GM12864 (cell line): Measurements from ENCODE around the gene CACNG1.
"Not testable (repeated sequence)": the region's sequence is repeated elsewhere in the genome, so short reads cannot be mapped to it uniquely, and the experiment has no call there.

ENCODE experiments used
- DNase-seq: peaks from one replicate; pipeline ENCODE4 v3.0.0-alpha.2; 2011; ENCODE audit warnings: low read depth
- H3K4me3 ChIP-seq: 2 replicates; pipeline ENCODE4 v1.5.1; 2011; ENCODE audit warnings: mild to moderate bottlenecking, low read depth, low read length, control low read depth
- CTCF ChIP-seq: IDR thresholded peaks from 2 replicates; pipeline ENCODE4 v1.5.1; 2011; ENCODE audit warnings: low read depth, mild to moderate bottlenecking, moderate library complexity, low read length, control low read depth, inconsistent platforms; ENCODE audit errors: missing control alignments

CACNG1 gene

GRCh38 chr17:67085406-67085805 is 41.1 kb downstream of the CACNG1 start:
- no peak for DNase-seq
- no peak overlapping the region for H3K4me3 ChIP-seq
- TF ChIP-seq CTCF: no peak

- no peak for TF ChIP-seq CTCF
- DNase-seq: no peak
- H3K4me3 ChIP-seq: no peak overlapping the region
Measured at GRCh38 chr17:67088639-67089038, 44.3 kb downstream of the CACNG1 start.

GRCh38 chr17:67090341-67090740 is 46.0 kb downstream of the CACNG1 start:
- no peak overlapping the region for H3K4me3 ChIP-seq
- no peak for TF ChIP-seq CTCF
- no peak for DNase-seq

- TF ChIP-seq CTCF: no peak
- DNase-seq: no peak
- no peak overlapping the region for H3K4me3 ChIP-seq
Measured at GRCh38 chr17:67092291-67092690, 47.9 kb downstream of the CACNG1 start.

GRCh38 chr17:67092710-67093109 is 48.4 kb downstream of the CACNG1 start:
- DNase-seq, H3K4me3 ChIP-seq: not testable (repeated sequence)

GRCh38 chr17:67093348-67093747 is 49.0 kb downstream of the CACNG1 start:
- no peak for TF ChIP-seq CTCF
- DNase-seq: no peak
- H3K4me3 ChIP-seq: no peak overlapping the region

GRCh38 chr17:67095291-67095690 is 50.9 kb downstream of the CACNG1 start:
- DNase-seq: not testable (repeated sequence)

GRCh38 chr17:67095803-67096202 is 51.4 kb downstream of the CACNG1 start:
- no peak for DNase-seq

More at GRCh38 chr17:67095291-67095690, 50.9 kb downstream of the CACNG1 start:
- H3K4me3 ChIP-seq: not testable (repeated sequence)

More at GRCh38 chr17:67095803-67096202, 51.4 kb downstream of the CACNG1 start:
- TF ChIP-seq CTCF: no peak
- H3K4me3 ChIP-seq: no peak overlapping the region
